GM18873 (cell line): ENCODE measurements around the gene CDH15.
"Not testable (repeated sequence)": the region's sequence is repeated elsewhere in the genome, so short reads cannot be mapped to it uniquely, and the experiment has no call there.

ENCODE experiments used
- ATAC-seq: cut with Tn5 transposase; IDR thresholded peaks from one replicate; pipeline ENCODE4 v1.9.1; 2021; ENCODE audit warnings: mild to moderate bottlenecking, moderate library complexity, moderate number of reproducible peaks; ENCODE audit not compliant: unreplicated experiment, low FRiP score

Gene CDH15

DNA sequence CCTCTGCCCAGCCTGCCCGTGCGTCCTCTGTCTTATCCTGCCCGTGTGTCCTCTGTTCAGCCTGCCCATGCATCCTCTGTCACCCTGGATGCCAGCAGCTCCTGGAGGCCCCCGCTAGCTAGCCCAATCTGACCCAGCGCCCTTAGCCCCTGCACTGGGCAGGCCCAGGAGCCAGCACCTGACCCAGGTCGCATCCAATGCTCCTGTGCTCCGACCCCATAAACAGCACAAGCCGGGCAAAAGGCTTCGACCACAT lies 13.1 kb downstream of the CDH15 start:
- no peak for ATAC-seq

DNA sequence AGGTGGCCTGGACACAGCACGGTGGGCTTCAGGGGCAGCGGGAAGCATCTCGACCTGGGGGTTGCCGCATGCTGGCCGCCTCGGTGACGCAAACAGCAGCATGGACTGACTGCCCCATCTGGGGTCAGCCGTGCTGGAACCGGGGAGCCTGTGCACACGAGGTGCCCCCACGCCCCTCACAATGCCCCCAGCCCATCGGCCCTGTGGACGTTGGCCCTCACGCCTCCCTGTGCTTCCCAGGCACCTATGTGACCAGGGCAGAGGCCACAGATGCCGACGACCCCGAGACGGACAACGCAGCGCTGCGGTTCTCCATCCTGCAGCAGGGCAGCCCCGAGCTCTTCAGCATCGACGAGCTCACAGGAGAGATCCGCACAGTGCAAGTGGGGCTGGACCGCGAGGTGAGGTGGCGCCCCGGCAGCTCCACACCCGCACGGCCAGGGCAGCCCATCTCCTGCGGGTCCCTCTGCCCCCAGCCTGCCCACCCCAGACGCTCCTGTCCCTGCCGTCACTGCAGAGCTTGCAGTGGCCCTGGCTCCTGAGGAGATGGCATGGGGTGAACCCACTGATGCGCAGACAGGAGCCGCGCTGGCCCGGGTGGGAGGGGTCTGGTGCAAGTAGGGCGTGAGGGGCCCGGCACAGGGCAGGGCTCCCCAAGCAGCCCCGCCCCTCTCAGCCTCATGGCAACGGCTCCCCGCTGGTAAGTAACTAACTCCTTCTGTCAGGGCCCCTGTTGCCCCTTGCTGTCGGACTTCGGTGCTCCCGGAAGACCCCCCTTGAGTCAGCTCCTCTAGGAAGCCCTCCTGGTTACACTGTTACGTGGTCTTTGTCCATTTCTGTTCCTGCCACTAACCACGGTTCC lies 13.6 kb downstream of the CDH15 start:
- no peak for ATAC-seq

DNA sequence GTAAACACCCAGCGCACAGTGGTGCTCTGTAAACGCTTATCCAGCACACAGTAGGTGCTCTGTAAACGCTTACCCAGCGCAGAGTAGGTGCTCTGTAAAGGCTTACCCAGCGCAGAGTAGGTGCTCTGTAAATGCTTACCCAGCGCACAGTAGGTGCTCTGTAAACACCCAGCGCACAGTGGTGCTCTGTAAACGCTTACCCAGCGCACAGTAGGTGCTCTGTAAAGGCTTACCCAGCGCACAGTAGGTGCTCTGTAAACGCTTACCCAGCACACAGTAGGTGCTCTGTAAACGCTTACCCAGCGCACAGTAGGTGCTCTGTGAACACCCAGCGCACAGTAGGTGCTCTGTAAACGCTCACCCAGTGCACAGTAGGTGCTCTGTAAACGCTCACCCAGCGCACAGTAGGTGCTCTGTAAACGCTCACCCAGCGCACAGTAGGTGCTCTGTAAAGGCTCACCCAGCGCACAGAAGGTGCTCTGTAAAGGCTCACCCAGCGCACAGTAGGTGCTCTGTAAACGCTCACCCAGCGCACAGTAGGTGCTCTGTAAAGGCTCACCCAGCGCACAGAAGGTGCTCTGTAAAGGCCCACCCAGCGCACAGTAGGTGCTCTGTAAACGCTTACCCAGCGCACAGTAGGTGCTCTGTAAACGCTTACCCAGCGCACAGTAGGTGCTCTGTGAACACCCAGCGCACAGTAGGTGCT lies 14.5 kb downstream of the CDH15 start:
- ATAC-seq, result not testable (repeated sequence)

DNA sequence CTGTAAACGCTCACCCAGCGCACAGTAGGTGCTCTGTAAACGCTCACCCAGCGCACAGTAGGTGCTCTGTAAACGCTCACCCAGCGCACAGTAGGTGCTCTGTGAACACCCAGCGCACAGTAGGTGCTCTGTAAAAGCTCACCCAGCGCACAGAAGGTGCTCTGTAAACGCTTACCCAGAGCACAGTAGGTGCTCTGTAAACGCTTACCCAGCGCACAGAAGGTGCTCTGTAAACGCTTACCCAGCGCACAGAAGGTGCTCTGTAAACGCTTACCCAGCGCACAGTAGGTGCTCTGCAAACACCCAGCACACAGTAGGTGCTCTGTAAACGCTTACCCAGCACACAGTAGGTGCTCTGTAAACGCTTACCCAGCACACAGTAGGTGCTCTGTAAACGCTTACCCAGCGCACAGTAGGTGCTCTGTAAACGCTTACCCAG lies 15.1 kb downstream of the CDH15 start:
- not testable (repeated sequence) for ATAC-seq

DNA sequence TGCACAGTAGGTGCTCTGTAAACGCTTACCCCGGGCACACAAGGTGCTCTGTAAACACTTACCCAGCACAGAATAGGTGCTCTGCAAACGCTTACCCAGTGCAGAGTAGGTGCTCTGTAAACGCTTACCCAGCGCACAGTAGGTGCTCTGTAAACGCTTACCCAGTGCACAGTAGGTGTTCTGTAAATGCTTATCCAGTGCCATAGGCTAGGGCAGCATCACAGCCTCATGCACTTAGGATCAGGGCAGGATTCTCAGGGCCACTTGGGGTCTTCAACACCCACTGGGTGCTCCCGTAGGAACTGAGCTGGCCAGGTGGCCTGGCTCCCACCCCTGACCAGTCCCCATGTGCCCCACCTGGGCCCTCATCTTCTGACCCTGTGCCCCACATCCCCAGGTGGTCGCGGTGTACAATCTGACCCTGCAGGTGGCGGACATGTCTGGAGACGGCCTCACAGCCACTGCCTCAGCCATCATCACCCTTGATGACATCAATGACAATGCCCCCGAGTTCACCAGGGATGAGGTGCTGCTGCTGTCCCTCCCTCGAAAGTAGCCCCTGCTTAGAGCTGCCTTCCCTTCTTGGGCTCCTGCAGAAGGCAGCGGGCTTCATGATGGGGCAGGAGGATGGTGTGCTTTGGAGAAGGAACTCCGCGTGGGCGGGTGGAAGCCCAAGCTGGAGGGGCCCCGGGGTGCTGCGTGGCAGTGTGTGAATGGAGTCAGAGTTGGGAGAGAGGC lies 15.7 kb downstream of the CDH15 start:
- ATAC-seq, result no peak

DNA sequence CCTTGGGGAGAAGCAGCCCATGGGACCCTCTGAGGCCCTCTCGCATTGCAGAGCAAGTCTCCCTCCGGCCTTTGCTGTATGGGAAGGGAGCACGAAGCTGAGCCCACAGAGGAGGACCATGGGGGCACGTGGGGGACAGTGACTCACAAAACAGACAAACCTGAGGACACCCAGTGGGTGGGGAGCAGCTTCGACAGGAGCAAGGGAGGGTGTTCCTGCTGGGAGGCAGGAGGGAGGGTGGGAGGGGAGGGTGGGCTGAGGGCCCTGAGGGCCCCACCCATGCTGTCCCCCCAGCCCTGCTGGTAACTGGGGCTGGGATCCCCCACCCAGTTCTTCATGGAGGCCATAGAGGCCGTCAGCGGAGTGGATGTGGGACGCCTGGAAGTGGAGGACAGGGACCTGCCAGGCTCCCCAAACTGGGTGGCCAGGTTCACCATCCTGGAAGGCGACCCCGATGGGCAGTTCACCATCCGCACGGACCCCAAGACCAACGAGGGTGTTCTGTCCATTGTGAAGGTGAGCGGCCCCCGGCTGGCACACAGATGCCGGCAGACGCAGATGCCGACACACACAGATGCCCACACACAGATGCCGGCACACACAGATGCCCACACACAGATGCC lies 16.3 kb downstream of the CDH15 start:
- no peak for ATAC-seq

DNA sequence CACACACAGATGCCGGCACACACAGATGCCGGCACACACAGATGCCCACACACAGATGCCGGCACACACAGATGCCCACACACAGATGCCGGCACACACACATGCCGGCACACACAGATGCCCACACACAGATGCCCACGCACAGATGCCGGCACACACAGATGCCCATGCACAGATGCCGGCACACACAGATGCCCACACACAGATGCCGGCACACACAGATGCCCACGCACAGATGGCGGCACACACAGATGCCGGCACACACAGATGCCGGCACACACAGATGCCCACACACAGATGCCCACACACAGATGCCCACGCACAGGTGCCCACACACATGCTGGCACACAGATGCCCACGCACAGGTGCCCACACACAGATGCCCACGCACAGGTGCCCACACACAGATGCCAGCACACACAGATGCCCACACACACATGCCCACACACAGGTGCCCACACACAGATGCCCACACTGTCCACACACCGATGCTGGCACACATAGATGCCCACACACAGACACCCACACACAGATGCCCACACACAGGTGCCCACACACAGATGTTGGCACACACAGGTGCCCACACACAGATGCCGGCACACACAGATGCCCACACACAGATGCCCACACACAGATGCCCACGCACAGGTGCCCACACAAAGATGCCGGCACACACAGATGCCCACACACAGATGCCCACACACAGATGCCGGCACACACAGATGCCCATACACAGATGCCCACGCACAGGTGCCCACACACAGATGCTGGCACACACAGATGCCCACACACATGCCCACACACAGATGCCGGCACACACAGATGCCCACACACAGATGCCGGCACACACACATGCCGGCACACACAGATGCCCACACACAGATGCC lies 17.2 kb downstream of the CDH15 start:
- not testable (repeated sequence) for ATAC-seq

DNA sequence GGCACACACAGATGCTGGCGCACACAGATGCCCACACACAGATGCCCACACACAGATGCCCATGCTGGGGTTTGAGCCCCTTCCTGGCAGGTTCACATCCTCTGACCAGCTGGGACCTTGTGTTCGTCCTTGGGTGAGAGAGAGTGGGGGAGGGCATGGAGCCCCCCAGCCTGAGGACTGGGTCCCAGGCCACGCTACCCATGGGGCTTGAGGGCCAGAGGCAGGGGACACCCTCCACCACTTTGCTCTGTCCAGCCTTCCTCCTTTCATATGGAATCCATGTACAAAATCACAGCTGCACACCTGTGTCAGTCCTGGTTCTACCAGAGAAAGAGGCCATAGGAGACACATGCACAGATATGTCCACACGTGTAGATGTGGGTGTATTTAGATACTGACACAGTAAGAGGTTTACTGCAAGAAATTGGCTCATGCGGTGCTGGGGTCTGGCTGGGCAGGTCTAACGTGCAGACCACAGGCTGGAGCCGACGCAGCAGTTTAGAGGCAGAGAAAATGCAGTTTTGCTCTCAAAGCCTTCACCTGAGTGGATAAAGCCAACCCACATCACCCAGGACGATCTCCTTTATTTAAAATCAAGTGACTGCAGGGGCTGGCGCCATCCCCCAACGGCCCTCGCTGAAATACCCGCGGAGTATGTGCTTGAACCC lies 17.9 kb downstream of the CDH15 start:
- ATAC-seq, result no peak

DNA sequence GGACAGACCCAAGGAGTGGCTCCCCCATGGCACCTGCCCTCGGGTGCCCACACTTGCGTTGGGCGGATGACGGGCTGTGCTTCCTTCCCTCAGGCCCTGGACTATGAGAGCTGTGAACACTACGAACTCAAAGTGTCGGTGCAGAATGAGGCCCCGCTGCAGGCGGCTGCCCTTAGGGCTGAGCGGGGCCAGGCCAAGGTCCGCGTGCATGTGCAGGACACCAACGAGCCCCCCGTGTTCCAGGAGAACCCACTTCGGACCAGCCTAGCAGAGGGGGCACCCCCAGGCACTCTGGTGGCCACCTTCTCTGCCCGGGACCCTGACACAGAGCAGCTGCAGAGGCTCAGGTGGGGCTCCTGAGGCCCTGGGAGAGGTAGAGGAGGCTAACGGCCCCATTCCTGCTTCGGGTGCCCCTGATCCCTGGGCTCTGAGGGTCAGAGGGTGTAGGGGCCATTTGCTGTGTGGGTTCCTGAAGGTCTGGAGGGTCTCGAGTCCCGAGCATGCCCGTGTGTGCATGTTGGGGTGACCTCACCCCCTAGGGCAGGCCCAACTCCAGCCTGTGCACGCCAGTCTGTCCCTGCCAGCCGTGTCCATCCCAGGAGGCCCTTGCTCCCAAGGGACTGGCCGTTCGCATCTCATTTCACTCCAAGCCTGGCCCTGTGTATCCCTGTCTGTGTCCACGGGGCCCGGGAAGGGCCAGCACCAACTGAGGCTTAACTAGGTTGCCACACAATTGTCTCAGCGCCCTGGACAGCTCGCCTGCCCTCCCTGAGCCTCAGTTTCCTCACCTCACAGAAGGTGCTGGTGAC lies 18.8 kb downstream of the CDH15 start:
- no peak for ATAC-seq

DNA sequence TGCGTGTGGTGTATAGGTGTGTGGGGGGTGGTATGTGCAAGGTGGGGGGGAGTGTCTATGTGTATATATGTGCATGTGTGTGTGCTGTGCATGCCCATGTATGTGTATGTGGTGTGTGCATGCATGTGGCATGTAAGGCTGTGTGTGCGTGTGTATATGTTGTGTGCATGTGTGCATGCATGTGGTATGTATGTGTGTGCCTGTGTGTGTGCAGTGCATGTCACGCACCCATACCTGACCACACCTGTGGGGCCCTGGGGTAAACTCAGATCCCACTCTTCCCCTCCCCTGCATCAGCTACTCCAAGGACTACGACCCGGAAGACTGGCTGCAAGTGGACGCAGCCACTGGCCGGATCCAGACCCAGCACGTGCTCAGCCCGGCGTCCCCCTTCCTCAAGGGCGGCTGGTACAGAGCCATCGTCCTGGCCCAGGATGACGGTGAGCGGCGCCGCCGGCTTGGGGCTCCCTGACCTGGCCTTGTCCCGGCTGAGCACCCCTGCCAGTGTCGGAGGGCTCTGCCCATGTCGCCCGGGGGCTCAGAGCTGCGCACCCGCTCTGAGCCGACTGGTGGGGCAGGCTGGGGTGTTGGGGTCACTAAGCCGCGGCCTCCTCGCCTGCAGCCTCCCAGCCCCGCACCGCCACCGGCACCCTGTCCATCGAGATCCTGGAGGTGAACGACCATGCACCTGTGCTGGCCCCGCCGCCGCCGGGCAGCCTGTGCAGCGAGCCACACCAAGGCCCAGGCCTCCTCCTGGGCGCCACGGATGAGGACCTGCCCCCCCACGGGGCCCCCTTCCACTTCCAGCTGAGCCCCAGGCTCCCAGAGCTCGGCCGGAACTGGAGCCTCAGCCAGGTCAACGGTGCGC lies 19.7 kb downstream of the CDH15 start:
- ATAC-seq, result no peak

DNA sequence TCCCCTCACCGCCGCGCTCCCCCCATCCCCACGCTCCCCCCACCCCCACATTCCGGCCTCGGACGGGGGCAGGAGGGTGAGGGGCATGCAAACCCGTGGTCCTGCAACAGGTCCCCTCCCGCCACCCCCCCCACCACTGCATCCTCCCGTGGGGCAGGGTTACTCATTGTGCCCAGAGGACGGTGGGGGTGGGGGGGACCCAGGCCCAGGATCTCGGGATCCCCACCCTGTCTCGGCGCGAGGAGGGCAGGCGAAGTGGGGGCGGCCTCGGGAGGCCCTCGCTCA lies 20.3 kb downstream of the CDH15 start:
- no peak for ATAC-seq

DNA sequence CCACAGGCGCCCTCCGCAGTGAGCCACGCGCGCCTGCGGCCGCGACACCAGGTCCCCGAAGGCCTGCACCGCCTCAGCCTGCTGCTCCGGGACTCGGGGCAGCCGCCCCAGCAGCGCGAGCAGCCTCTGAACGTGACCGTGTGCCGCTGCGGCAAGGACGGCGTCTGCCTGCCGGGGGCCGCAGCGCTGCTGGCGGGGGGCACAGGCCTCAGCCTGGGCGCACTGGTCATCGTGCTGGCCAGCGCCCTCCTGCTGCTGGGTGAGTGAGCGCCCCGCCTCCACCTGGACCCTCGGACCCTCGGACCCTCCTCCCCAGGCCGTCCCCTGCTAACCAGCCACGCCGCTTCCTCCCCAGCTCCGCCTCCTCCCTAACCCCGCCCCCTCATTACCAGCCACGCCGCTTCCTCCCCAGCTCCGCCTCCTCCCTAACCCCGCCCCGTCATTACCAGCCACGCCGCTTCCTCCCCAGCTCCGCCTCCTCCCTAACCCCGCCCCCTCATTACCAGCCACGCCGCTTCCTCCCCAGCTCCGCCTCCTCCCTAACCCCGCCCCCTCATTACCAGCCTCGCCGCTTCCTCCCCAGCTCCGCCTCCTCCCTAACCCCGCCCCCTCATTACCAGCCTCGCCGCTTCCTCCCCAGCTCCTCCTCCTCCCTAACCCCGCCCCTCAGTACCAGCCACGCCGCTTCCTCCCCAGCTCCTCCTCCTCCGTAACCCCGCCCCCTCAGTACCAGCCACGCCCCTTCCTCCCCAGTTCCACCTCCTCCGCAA lies 20.8 kb downstream of the CDH15 start:
- not testable (repeated sequence) for ATAC-seq

DNA sequence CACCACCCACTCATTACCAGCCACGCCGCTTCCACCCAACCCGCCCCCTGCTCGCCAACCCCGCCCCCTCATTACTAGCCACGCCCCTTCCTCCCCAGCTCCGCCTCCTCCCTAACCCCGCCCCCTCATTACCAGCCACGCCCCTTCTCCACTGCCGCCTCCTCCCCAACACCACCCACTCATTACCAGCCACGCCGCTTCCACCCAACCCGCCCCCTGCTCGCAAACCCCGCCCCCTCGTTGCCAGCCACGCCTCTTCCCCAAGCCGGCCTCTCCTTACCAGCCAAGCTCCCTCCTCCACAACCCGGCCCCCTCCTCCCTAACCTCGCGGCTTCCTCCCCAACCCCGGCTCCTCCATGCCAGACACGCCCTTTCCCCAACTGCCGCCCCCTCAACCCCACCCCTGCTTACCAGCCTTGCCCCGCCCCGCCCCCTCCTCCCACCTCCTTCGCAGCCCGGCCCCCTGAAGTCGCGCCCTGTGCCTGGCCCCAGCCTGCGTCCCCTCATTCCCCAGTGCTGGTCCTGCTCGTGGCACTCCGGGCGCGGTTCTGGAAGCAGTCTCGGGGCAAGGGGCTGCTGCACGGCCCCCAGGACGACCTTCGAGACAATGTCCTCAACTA lies 21.5 kb downstream of the CDH15 start:
- ATAC-seq, result no peak

DNA sequence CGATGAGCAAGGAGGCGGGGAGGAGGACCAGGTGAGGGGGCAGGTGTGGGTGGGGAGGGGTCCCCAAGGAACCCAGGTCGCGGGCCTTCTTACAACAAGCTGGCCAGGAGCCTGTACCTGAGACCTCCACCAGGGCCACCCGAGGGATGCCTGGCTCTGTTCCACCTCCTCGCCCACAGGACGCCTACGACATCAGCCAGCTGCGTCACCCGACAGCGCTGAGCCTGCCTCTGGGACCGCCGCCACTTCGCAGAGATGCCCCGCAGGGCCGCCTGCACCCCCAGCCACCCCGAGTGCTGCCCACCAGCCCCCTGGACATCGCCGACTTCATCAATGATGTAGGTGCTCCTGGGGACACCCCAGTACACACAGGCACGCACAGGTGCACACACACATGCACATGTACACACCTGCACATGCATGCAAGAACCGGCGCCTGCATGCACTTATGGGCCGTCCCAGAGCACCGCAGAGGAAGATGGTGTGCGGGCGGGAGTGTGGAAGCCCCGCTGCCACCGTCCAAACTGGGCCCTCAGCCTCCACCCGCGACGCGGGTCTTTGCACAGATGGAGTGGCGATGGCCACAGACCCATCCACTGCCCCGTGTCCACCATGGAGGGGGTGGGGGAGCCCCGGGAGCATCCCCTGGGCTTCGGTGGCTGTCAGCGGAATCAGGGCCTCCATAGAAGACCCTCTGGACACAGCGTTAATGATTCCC lies 22.2 kb downstream of the CDH15 start:
- no peak for ATAC-seq

DNA sequence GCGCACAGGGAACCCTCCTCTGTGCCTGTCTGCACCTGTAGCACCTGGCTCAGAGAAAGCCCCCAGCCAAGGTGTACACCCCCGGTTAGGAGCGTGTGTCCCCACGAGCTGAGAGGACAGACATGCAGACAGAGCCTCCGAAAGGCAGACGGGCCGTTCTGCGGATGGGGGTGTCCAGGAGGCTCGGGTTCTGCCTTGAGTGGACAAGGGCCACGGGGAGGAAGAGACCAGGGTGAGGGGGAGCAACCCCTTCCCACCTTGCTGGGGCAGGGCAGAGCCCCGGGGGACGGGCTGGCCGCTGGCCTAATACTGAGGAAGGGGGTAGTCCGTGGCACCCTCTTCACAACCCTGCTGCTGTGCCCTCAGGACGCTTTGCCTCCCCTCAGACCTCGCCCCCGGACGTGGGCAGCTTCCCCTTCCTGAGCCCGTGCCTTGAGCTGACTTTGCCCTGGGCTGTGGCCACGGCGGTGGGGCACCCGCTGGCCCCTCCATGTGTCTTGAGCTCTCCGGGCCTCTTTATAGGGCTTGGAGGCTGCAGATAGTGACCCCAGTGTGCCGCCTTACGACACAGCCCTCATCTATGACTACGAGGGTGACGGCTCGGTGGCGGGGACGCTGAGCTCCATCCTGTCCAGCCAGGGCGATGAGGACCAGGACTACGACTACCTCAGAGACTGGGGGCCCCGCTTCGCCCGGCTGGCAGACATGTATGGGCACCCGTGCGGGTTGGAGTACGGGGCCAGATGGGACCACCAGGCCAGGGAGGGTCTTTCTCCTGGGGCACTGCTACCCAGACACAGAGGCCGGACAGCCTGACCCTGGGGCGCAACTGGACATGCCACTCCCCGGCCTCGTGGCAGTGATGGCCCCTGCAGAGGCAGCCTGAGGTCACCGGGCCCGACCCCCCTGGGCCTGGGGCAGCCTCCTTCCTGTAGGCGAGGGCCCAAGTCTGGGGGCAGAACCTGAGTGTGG lies 23.1 kb downstream of the CDH15 start:
- ATAC-seq, result no peak
